NCI-H187 treated with DMSO at 0.1 percent for 48 hours (cell line): Measurements from ENCODE around the gene RTL5.
"Not testable (repeated sequence)": the region's sequence is repeated elsewhere in the genome, so short reads cannot be mapped to it uniquely, and the experiment has no call there.

Experiments
- DNase-seq: peaks from one replicate; lab custom pipeline; 2025; lab: John Stamatoyannopoulos, UW

RTL5 gene

GRCh38 chrX:72131317-72132294 lies at the start of gene RTL5:
Gene RTL5 (minus strand): TSS chrX:72131915.
- DNase-seq = peak; percentile 79

- DNase-seq = no peak
Measured at GRCh38 chrX:72180539-72180938, 48.8 kb upstream of the RTL5 start.

GRCh38 chrX:72176981-72177380 lies 45.3 kb upstream of the RTL5 start:
- DNase-seq = no peak

- not testable (repeated sequence) for DNase-seq
Measured at GRCh38 chrX:72176289-72176688, 44.6 kb upstream of the RTL5 start.

GRCh38 chrX:72169008-72169728 lies 37.5 kb upstream of the RTL5 start:
- DNase-seq = no peak

GRCh38 chrX:72165551-72165950 lies 33.8 kb upstream of the RTL5 start:
- no peak for DNase-seq

- DNase-seq = no peak
Measured at GRCh38 chrX:72159769-72160168, 28.1 kb upstream of the RTL5 start.

- DNase-seq = no peak
Measured at GRCh38 chrX:72158773-72159172, 27.1 kb upstream of the RTL5 start.

- DNase-seq = no peak
Measured at GRCh38 chrX:72146527-72146926, 14.8 kb upstream of the RTL5 start.

GRCh38 chrX:72145181-72145580 lies 13.5 kb upstream of the RTL5 start:
- DNase-seq = no peak

GRCh38 chrX:72143609-72143907 lies 11.8 kb upstream of the RTL5 start:
- no peak for DNase-seq

GRCh38 chrX:72142794-72143608 lies 11.3 kb upstream of the RTL5 start:
- no peak for DNase-seq

- peak; percentile 91 for DNase-seq
Measured at GRCh38 chrX:72142094-72142793, 10.5 kb upstream of the RTL5 start.

- no peak for DNase-seq
Measured at GRCh38 chrX:72141372-72142004, 9.8 kb upstream of the RTL5 start.

GRCh38 chrX:72139538-72139937 lies 7.8 kb upstream of the RTL5 start:
- DNase-seq = no peak

- DNase-seq = no peak
Measured at GRCh38 chrX:72137846-72138495, 6.3 kb upstream of the RTL5 start.

GRCh38 chrX:72133851-72134546 lies 2.3 kb upstream of the RTL5 start:
- no peak for DNase-seq

- DNase-seq = no peak
Measured at GRCh38 chrX:72132456-72132855, 741 bp upstream of the RTL5 start.

GRCh38 chrX:72130762-72131250 lies 909 bp downstream of the RTL5 start:
- no peak for DNase-seq

- DNase-seq = no peak
Measured at GRCh38 chrX:72130156-72130761, 1.5 kb downstream of the RTL5 start.
